A549 (cell line): ENCODE measurements around the gene BARX1. TPM values are rescaled to one million over a fixed set of nuclear protein-coding genes. Genes with fewer than 3 reads are reported as not detected.

ENCODE experiments used
- ATAC-seq, 2 experiments: fragments of 200-7000 bp in 1 of 2; fragments of >200 bp in 1 of 2; cut with Nextera tagmentation in 1 of 2; cut with Tn5 transposase in 1 of 2; 3 replicates each; pipeline versions ENCODE4 v1.8.0 to v1.9.1; 2018 to 2020; ENCODE audit warnings: mild to moderate bottlenecking in 1 of 2, moderate library complexity in 1 of 2
- CTCF ChIA-PET: fragments of 300-600 bp; sonication (Branson Sonifier 250); formaldehyde crosslinking; extraction: SDS; loops from one replicate; lab custom pipeline; 2021; ENCODE audit warnings: antibody characterized with exemption, inconsistent platforms; lab: Yijun Ruan, JAX
- POLR2A ChIA-PET: fragments of 350-600 bp; formaldehyde crosslinking; extraction: SDS; loops from one replicate; lab custom pipeline; 2021; ENCODE audit warnings: antibody characterized with exemption, inconsistent platforms; lab: Yijun Ruan, JAX
- DNase-seq, 2 experiments: peaks; one replicate each; pipeline versions ENCODE4 v3.0.0 to v3.0.0-alpha.2; 2011 to 2016; ENCODE audit warnings: low read depth in 1 of 2, low spot score in 1 of 2
- FAIRE-seq: peaks from 2 replicates; lab custom pipeline; 2011; peaks lifted over from hg19 to GRCh38; lab: Jason Lieb, UNC
- H3K27ac ChIP-seq, 2 experiments: fragments of >200 bp; sonication (Bioruptor Twin); formaldehyde crosslinking; 3 replicates each; pipeline ENCODE4 v1.5.1; 2016 to 2017
- H3K4me1 ChIP-seq: fragments of >200 bp; sonication (Bioruptor Twin); formaldehyde crosslinking; 3 replicates; pipeline ENCODE4 v1.6.1; 2016
- H3K4me2 ChIP-seq: fragments of >200 bp; sonication (Bioruptor Twin); formaldehyde crosslinking; 3 replicates; pipeline ENCODE4 v1.6.1; 2016
- H3K4me3 ChIP-seq: fragments of >200 bp; sonication (Bioruptor Twin); formaldehyde crosslinking; 3 replicates; pipeline ENCODE4 v1.5.1; 2016
- H3K9me3 ChIP-seq: fragments of >200 bp; sonication (Bioruptor Twin); formaldehyde crosslinking; 3 replicates; pipeline ENCODE4 v1.6.1; 2016
- CEBPB ChIP-seq, 2 experiments: fragments of >200 bp in 1 of 2; sonication (Bioruptor Twin) in 1 of 2; formaldehyde crosslinking in 1 of 2; IDR thresholded peaks; 2 replicates each; pipeline ENCODE4 v1.6.1; 2012 to 2016
- CHD4 ChIP-seq: fragments of 200-600 bp; sonication (generic); IDR thresholded peaks from 2 replicates; pipeline ENCODE4 v1.6.1; 2016; ENCODE audit warnings: antibody characterized with exemption, mild to moderate bottlenecking, borderline replicate concordance
- E2F6 ChIP-seq: IDR thresholded peaks from 2 replicates; pipeline ENCODE4 v1.6.1; 2012; ENCODE audit warnings: low read depth, borderline replicate concordance
- FOSB ChIP-seq: fragments of 250-450 bp; sonication (Bioruptor Pico); IDR thresholded peaks from 2 replicates; pipeline ENCODE4 v1.5.0; 2020; ENCODE audit warnings: mild to moderate bottlenecking, moderate library complexity
- GATA3 ChIP-seq: IDR thresholded peaks from 2 replicates; pipeline ENCODE4 v1.6.1; 2012; ENCODE audit warnings: borderline replicate concordance
- HMGXB4 ChIP-seq: fragments of 250-450 bp; sonication (Bioruptor Pico); IDR thresholded peaks from 2 replicates; pipeline ENCODE4 v1.5.0; 2021; ENCODE audit warnings: mild to moderate bottlenecking, moderate library complexity, borderline replicate concordance
- HOXB13 ChIP-seq: fragments of 250-450 bp; sonication (Bioruptor Pico); IDR thresholded peaks from 2 replicates; pipeline ENCODE4 v1.5.0; 2020; ENCODE audit warnings: low read depth, mild to moderate bottlenecking, moderate library complexity
- JUNB ChIP-seq: fragments of >200 bp; sonication (Bioruptor Twin); formaldehyde crosslinking; IDR thresholded peaks from 2 replicates; pipeline ENCODE4 v1.6.1; 2016
- NFE2L2 ChIP-seq: fragments of 150-350 bp; conservative IDR thresholded peaks from 2 replicates; pipeline ENCODE4 v1.6.1; 2014; ENCODE audit warnings: low read length
- NPAS2 ChIP-seq: fragments of 250-450 bp; sonication (Bioruptor Pico); IDR thresholded peaks from 2 replicates; pipeline ENCODE4 v1.8.0; 2022; ENCODE audit warnings: mild to moderate bottlenecking, moderate library complexity, borderline replicate concordance
- PHF8 ChIP-seq: fragments of 200-600 bp; sonication (generic); IDR thresholded peaks from 2 replicates; pipeline ENCODE4 v1.6.1; 2016; ENCODE audit warnings: low read depth, mild to moderate bottlenecking, antibody characterized with exemption, moderate library complexity, borderline replicate concordance
- RARB ChIP-seq: fragments of 250-450 bp; sonication (Bioruptor Pico); IDR thresholded peaks from 2 replicates; pipeline ENCODE4 v1.8.0; 2021; ENCODE audit warnings: mild to moderate bottlenecking, moderate library complexity
- REST ChIP-seq: fragments of 200-600 bp; sonication (generic); IDR thresholded peaks from 2 replicates; pipeline ENCODE4 v1.6.1; 2016; ENCODE audit warnings: antibody characterized with exemption, mild to moderate bottlenecking, moderate library complexity
- ZFP36 ChIP-seq: fragments of 450-650 bp; IDR thresholded peaks from 2 replicates; pipeline ENCODE4 v1.6.1; 2014; ENCODE audit warnings: borderline replicate concordance; ENCODE audit not compliant: partially characterized antibody
- WGBS: methylation state at CpG from one replicate; pipeline ENCODE4 v1.1.6; 2017; ENCODE audit errors: missing lambda C conversion rate; 5-methylcytosine and 5-hydroxymethylcytosine counted together
- polyA plus RNA-seq, 4 experiments: library from polyadenylated mRNA; depleted of rRNA in 3 of 4; stranded (reverse); fragments of >200 nt; fragmentation: RNase III in 1 of 4; extraction: RNeasy Plus Mini Kit Qiagen cat#74134 plus additional on column Dnase treatment in 1 of 4; gene quantifications; 2 replicates in 3 of 4; 3 replicates in 1 of 4; pipeline ENCODE4 v1.2.3, GENCODE V29; 2011 to 2017
- TF ChIP-seq, protein P1 (sequence below): fragments of >200 bp; sonication (Bioruptor Twin); formaldehyde crosslinking; IDR thresholded peaks from 2 replicates; pipeline ENCODE4 v1.6.1; 2016

The BARX1 gene
- polyA plus RNA-seq, 2 of the 4 experiments (the other 2 are of a cell fraction), result 3.5 to 7.3 TPM

DNA sequence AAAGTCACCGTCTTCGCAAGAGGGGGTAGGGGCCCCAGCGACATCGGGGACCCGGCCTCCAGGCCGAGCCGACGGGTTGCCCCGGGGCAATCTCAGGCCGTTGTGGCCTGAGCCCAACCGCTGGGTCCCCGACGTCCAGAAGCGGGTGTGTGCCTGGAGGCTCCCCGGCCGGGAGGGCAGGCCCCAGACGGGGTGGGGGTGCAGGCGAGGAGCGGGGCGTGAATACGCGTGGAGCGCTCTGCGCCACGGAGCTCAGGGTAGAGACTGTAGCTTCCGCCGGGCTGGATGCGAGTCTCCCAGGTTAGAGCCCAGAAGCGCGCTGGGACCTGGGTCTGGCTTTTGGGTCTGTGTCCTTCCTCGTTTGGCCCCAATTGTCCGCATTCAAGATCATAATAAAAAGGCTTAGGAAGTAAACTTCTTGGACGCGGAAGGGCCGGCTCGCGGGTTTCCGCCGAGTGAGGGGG is 3.5 kb downstream of the BARX1 start (continued):
- no peak for TF ChIP-seq REST

- DNase-seq, result no peak
- no peak for ATAC-seq
- Histone ChIP-seq H3K4me3 (no peak overlapping the region), H3K4me2 (no peak overlapping the region), H3K9me3 (no peaks in the 10 kb centered on the region), H3K4me1 (no peaks in the 10 kb centered on the region; the same call in 2 of the 3 replicates), H3K27ac (no peak overlapping the region)
- ChIA-PET CTCF (interaction anchor here (0.7 to 10.0 kb wide), 2 partner anchors 12 to 251 kb away, joined by 3 to 56 read pairs; no protein-coding TSS in a partner anchor), POLR2A (no interaction called here)
- WGBS, result 94% methylated on average over 38 of the region's 47 CpGs
- FAIRE-seq, result no peak
- no peak for TF ChIP-seq PHF8
- TF ChIP-seq, protein P1, sequence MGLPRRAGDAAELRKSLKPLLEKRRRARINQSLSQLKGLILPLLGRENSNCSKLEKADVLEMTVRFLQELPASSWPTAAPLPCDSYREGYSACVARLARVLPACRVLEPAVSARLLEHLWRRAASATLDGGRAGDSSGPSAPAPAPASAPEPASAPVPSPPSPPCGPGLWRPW, result no peak
- no peak for TF ChIP-seq GATA3
- TF ChIP-seq HOXB13 (CRISPR knock-in tag), result no peak
- TF ChIP-seq CHD4, result no peak
- no peak for TF ChIP-seq NPAS2 (CRISPR knock-in tag)
- no peak for TF ChIP-seq HMGXB4 (CRISPR knock-in tag)
- TF ChIP-seq JUNB, result no peak
- no peak for TF ChIP-seq NFE2L2
Observed at GRCh38 chr9:93950619-93951601, 4.2 kb downstream of the BARX1 start.

DNA sequence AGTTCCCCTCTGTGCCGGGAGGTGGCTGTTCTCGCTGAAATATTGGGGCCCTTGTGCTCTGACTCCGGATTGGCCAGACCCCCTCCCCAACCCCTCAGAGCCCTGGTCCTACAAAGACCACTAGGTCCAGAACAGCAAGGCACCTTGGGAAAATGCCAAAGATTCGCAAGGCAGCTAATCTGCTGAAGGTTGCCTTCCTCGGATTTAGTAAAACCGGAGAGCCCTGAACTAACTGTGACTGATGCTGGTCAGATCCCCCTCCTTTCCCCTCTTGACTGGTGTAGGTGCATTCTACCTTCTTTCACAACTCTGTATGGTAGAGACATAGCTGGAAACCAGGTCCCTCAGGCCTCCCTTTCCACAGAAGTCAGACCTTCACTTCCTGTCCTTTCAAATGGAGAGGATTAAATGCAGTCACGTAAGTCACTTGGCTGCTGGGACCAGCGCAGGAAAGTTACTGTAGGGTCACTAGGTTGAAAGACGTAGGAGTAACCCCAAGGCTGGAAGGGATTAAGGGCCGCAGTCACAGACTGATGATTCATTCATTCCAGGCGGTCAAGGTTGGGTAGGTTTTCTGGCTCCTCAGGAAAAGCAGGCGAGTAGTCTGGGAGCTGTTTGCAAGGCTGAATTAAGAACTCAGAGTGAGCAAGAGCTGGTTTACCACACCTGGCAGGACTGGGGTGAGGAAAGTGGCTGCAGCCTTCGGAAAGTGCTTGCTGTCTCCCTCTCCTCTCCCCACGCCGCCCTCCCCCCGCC is 5.3 kb downstream of the BARX1 start:
- Histone ChIP-seq H3K9me3 (no peaks in the 10 kb centered on the region), H3K27ac (no peak overlapping the region), H3K4me2 (no peak overlapping the region), H3K4me3 (no peak overlapping the region), H3K4me1 (no peaks in the 10 kb centered on the region)
- FAIRE-seq (no peak), DNase-seq (no peak), ATAC-seq (no peak; a peak in 1 of 6 replicates)
- WGBS, result 52% methylated on average over 13 of the region's 16 CpGs
- ChIA-PET POLR2A (no interaction called here), CTCF (interaction anchor here (10.0 kb wide), 1 partner anchor 13 kb away, joined by 56 read pairs; no protein-coding TSS in a partner anchor)
- TF ChIP-seq FOSB, result no peak
- no peak for TF ChIP-seq E2F6
- TF ChIP-seq RARB (CRISPR knock-in tag), result no peak
- no peak for TF ChIP-seq ZFP36
- TF ChIP-seq NFE2L2, result no peak
- TF ChIP-seq CEBPB (IDR thresholded peaks at IDR 0.05), result no peak
